Smooth muscle cell of the coronary artery (primary cell): Measurements from ENCODE around the gene JDP2. TPM values are rescaled to one million over a fixed set of nuclear protein-coding genes. Genes with fewer than 3 reads are reported as not detected.

ENCODE experiments used
- total RNA-seq: library from RNA; depleted of rRNA; stranded (reverse); fragments of >200 nt; gene quantifications from 2 replicates; pipeline ENCODE4 v1.2.3, GENCODE V29; 2014; ENCODE audit warnings: low replicate concordance

JDP2 gene
- total RNA-seq, result 37.6 and 40.2 TPM in 2 replicates

DNA sequence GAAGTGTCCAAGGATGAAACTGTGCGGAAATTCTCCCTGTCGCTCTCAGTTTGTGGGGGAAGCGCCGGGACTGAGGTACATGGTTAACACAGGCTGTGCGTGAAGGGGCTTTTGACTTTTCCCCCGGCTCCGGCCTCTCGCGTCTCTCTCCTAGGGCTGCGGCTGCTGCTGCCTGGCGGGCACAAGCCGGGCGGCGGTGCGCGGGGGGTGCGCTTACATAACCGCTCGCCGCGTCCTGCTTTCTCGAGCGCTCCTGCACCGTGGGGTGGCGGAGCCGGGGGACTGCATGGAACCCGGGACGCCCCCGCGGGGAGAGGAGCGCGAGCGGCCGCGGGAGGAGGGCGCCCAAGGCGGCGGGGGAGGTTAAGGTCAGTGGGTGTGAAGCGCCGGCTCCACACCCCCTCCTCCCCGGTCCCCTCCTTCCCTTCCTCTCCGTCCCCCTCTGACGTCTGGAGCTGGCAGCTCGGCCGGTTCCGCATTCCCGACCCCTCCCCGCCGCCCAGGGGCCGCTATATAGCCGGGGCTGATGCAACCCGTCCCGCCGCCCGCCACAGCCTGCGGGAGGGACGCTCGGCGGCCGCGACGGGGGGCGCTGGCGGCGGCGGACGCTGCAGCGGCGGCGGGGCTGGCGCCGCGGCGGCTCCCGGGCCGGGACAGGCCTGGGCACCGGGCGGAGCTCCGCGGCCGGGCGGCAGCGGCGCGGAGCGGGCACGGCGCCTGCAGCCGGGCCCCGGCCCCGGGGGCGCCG, at the start of gene JDP2:
Gene JDP2, plus strand, starts transcription at position 541 of the 748 bp plus-strand sequence. CDS start 9,899 bp downstream, outside the sequence.

DNA sequence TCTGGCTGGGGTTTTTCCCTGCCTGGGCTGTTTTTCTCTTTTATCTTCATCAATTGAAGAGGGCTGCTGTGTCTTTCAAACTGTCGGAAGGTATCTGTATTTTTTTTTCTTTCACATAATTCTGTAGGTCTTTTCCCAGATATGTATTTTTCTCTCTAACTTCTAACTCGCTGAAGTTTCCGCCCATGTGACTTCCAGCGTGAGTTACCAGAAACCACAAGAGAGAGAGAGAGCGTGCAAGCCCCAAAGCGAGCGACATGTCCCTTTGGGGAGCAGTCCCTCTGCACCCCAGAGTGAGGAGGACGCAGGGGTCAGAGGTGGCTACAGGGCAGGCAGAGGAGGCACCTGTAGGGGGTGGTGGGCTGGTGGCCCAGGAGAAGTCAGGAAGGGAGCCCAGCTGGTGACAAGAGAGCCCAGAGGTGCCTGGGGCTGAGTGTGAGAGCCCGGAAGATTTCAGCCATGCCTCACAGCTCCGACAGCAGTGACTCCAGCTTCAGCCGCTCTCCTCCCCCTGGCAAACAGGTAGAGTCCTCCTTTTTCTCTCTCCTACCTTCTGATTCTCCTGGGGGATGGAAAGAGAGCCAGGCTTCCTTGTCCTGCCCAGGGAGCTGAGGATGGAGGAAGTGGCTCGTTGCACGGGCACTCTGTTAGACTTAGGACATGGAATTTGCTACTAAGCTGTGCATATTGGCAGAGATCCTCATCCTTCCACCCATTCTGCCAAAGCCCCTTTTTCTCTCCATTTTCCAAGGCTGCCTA, 94.6 kb downstream of the JDP2 start, which contains the start of gene BATF:
Gene BATF, plus strand, starts transcription at position 246 of the 759 bp plus-strand sequence. Its CDS starts 214 bp downstream, at position 460.

Other genes starting within 250 kb of the JDP2 start
- gene FOS, start 149.2 kb upstream of the JDP2 start, total RNA-seq, result 22.7 and 52.9 TPM in 2 replicates
- gene BATF, start 94.4 kb downstream of the JDP2 start, total RNA-seq, result 0.12 TPM in 1 of 2 replicates, not detected in the other
- gene FLVCR2, start 150.6 kb downstream of the JDP2 start, total RNA-seq, result 0.08 and 2.1 TPM in 2 replicates
- gene ERG28, start 232.9 kb downstream of the JDP2 start, total RNA-seq, result 1.6 and 4.3 TPM in 2 replicates
- gene TTLL5, start 233.2 kb downstream of the JDP2 start, total RNA-seq, result 17.4 and 25.0 TPM in 2 replicates